Stimulated activated CD4-positive, alpha-beta T cell treated with anti-CD3 and anti-CD28 coated beads, Interleukin-4, amount 100 ng/mL, for 4 hours (primary cell): Measurements from ENCODE around the gene MRM1.
A peak's percentile ranks its signal among the peaks of the same experiment; 100 is the strongest.

Source experiments
- DNase-seq, 2 experiments: peaks; one replicate each; pipeline ENCODE4 v3.0.0-alpha.2; 2020

The MRM1 gene, protein sequence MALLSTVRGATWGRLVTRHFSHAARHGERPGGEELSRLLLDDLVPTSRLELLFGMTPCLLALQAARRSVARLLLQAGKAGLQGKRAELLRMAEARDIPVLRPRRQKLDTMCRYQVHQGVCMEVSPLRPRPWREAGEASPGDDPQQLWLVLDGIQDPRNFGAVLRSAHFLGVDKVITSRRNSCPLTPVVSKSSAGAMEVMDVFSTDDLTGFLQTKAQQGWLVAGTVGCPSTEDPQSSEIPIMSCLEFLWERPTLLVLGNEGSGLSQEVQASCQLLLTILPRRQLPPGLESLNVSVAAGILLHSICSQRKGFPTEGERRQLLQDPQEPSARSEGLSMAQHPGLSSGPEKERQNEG

DNA sequence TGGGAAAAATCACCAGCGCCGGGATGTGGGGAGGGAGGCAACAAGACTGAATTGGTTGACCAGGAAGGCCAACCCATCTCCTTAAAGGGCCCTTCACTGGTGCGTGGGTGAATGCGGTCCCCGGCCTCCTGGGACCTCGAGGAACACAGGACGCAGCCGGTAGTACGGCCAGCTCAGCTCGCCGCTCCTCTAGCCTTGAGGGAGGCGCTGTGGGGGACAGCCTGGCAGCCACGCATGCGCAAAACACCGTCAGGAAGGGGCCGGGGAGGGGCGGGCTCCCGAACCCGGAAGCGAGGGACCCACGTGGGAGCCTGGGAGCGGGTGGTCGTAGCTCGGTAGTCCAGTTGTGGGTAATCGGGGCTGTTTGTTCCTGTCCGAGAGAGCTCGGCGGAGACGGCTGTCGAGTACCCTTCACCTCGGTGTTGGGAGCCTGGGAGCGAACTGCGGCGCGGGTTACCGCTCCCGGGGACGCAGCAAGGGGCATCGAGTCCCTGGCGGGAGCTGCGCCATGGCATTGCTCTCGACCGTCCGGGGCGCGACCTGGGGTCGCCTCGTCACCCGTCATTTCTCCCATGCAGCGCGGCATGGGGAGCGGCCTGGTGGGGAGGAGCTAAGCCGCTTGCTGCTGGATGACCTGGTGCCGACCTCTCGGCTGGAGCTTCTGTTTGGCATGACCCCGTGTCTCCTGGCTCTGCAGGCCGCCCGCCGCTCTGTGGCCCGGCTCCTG lies at the start of gene MRM1:
MRM1 (plus strand) TSS at position 281 of the 727 bp plus-strand sequence; CDS start at position 509, 228 bp downstream.
- DNase-seq, result peak; percentile 89 to 92

GRCh38 chr17:36553459-36553858 lies 47.9 kb upstream of the MRM1 start:
- no peak for DNase-seq

GRCh38 chr17:36566081-36566480 lies 35.3 kb upstream of the MRM1 start:
- no peak for DNase-seq

DNA sequence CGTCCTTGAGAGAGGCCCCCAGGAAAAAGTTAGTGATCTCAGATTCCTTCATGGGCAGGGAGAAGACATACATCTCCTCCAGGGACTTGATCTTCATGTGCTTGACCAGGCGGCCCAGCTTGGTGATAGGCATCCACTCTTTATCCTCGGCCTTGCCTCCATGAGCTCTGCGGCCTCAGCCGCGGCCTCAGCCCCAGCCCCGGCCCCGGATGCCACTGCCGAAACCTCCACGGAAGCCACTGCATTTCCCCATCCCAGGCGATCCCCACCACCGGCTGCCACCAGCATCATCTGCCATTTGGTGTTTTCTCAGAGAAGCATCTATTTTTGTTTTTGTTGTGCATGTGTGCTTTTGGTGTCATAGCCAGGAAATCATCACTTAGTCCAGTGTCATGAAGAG lies 26.4 kb upstream of the MRM1 start:
- DNase-seq, result no peak

DNA sequence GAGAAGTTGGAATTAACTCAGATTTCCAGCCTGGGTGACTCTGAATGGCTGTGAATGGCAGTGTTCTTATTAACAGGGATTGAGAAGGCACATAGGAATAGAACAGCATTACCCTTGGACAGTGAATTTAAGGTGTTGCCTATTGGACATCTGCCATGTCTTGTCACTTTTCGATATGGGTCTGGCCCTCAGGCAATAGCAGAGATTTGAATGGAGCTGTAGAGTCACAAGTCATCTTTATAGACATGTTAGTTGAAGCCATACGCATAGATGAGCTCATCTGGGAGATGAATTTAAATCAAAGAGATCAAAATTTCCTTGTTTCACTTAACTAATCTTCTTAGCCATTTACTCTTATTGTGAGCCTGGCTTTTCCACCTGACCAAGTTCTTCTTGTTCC lies 24.6 kb upstream of the MRM1 start:
- no peak for DNase-seq

DNA sequence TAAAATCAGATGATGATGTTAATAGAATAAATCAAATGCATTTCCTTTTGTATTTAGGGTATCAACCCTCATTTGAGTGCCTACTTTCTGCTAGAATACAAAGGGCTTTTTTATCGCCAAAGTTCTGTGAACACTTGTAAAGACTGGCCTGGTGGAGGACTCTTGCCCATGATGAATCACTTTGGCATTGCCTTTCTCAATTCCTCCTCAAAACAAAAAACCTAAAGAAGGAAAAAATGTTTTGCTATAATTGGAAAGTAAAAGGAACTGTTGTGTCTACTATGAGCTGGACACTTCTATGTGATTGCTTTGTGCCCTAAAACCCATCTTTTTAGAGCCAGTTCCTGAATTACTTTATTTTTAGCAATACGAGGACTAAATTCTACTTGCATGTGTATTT lies 22.7 kb upstream of the MRM1 start:
- no peak for DNase-seq

DNA sequence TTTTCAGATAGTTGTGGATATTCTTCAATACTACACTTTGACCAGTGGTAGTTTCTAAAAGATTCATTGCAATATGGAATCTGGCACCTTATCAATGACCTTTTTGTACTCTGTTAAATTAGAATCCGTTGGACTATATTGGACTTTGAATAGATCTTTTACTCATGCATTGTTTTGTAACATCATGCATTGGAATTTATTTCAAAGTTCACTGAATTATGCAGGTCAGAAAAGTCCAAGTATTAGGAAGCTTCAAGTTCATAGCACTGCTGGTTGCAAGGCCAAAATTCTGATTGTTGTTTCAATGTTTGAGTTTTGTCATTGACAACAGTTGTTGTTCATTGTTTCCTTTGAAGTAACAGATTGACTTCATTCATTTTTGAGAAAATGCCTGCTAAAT lies 17.6 kb upstream of the MRM1 start:
- no peak for DNase-seq

- no peak for DNase-seq
Measured at GRCh38 chr17:36586138-36586537, 15.2 kb upstream of the MRM1 start.

- DNase-seq, result no peak
Measured at GRCh38 chr17:36590082-36590481, 11.3 kb upstream of the MRM1 start.

DNA sequence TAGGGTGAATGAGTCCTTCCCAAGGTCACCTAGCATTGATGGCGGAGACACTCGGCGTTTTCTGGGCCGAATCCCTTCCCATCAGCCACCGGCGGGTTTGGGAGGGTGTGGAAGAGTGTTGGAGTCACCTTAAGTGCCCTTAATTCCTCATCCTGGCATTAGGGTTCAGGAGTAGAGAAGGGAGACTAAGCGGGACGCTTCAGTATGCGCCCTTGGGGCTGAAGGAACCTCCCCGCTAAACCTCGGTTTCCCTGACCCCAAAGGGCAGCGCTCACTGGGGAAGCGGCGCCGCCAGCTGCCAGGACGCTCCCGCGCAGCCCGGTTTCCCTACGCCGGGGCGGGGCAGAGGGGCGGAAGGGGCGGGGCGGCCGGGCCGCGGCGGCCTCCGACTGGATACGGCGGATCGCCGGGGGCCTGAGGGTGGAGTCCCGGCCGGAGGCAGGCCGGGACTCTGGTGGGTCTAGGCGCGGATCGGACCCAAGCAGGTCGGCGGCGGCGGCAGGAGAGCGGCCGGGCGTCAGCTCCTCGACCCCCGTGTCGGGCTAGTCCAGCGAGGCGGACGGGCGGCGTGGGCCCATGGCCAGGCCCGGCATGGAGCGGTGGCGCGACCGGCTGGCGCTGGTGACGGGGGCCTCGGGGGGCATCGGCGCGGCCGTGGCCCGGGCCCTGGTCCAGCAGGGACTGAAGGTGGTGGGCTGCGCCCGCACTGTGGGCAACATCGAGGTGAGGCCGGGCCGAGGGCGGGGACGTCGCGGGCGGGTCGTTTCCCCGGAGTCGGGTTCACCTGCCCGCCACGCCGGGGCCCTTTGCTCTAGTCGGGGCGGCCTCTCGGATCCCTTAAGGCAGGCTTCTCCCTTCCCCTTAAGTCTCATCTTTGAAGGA lies 9.7 kb upstream of the MRM1 start, which contains the start of gene DHRS11:
DHRS11 (plus strand) TSS at position 446 of the 882 bp plus-strand sequence; CDS start at position 577, 131 bp downstream.
- peak; percentile 71 to 86 for DNase-seq

GRCh38 chr17:36592316-36592715 lies 9.1 kb upstream of the MRM1 start:
- peak in 1 of 2 experiments; percentile 16 for DNase-seq

DNA sequence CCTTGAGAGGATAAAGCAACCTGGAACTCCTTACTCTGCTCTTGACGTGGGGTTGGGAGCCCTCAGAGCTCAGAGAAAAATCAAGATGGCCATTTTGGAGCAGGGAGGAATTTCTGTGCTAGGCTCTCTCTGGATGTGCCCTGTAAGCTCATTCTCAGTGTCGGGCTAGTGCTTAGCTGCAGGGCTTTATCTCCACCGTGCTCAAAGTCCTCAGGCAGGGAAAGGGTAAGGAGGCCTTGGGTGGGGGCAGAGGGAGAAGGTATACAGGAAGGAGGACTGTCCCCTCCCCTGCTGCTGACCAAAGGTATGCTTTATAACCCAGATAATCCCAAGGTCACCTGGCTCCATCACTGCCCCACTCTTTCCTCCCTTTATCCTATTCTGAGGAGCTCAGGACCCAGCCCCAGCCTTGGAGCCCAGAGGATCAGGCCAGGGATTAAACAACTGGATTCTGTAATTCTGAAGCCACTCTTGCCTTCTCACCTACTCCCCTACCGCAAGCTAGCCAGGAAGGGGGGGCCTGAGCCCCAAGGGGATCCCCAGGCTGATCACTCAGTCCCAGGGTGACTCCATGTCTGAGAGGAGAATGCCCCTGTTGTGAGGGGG lies 8.6 kb upstream of the MRM1 start:
- no peak for DNase-seq

DNA sequence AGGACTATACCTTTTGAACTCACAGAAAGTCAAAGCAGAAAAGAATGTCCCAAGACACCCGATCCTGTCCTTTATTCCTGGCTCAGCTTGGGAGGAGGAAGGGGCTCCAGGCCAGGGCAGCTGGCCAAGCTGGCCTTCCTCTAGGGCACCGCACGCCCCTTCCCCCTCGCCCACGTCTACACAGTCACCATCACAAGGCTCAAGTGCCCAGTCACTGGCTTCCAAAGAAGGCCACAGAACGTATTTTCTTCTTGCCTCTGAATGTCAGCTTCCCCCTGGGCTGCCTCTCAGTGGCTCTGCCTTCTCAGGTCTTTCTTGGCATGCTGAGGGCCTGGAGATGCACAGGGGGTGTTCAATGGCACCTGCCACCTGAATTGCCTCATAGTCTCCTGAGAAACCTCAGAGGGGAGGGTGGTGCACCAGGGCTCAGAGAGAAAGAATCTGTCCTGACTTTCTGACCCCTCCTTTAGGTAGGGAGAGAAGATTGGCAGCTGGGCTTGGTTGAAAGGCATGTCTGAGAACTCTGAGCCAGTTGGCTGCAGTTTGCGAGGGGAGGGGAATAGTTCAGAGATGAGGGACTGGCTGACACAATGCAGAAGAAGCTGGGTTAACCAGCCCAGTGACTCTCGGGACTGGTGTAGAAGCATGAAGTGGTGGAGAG lies 7.6 kb upstream of the MRM1 start:
- no peak for DNase-seq

DNA sequence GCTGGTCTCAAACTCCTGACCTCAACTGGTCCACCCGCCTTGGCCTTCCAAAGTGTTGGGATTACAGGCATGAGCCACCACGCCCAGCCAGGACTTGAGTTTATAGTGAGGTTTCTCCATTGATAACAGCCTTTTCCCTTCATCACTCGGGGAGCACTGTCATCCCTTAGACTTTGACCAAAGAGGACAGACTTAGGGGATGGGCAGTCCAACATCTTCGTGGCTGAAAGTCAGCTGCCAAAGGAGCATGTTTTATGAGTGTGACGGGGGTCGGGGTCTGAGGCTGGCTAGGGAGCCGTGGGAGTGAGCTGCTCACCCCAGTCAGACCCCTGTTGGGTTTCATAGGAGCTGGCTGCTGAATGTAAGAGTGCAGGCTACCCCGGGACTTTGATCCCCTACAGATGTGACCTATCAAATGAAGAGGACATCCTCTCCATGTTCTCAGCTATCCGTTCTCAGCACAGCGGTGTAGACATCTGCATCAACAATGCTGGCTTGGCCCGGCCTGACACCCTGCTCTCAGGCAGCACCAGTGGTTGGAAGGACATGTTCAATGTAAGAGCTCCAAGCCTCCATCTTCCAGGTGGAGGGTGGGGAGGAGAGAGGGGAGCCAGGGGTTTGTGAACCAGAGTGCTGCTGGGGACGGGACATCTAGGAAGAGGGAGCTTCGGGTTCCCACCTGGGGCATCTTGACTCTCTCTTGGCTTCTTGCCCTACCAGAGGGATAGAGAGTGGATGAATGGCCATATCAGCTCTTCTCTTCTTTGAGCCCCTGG lies 6.6 kb upstream of the MRM1 start:
- no peak for DNase-seq

DNA sequence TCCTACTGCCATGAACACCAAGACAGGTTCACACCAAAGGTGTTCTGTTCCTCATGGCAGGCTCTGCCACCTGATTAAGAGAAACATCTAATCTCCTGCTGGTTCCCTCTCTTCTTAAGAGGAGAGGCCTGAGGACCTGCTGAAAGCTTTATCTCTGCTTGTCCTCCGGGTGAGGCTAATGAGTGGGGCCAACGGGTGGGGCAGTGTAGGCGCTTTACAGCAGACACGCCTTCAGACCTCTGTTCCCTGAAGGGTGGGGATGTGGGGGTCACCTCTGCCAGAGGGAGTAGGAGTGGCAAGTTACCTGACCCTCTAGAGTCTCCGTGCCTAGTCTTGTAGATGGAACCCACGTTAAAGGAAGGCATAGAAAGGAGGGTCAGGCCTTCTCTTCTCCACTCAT lies 4.2 kb upstream of the MRM1 start:
- DNase-seq, result no peak

GRCh38 chr17:36597866-36598777 lies 3.3 kb upstream of the MRM1 start:
- no peak for DNase-seq

DNA sequence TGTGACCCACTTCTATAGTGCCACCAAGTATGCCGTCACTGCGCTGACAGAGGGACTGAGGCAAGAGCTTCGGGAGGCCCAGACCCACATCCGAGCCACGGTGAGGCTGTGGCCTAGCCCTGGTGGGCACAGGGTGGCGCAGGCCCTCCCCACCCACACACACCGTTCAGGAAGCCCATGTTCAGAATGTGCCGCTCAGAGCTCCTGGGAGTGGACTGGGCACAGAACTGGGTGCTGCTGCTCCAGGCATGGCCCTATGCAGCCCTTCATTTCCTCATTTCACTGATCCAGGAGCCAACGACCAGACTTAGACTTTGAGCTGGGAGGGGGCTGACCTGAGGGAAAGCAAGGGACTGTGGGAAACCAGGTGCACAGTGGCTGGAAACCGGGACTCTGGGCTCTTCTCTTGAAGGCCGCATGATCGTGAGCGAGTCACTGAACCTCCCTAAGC lies 2.4 kb upstream of the MRM1 start:
- DNase-seq, result no peak

GRCh38 chr17:36599546-36600250 lies 1.7 kb upstream of the MRM1 start:
- no peak for DNase-seq

DNA sequence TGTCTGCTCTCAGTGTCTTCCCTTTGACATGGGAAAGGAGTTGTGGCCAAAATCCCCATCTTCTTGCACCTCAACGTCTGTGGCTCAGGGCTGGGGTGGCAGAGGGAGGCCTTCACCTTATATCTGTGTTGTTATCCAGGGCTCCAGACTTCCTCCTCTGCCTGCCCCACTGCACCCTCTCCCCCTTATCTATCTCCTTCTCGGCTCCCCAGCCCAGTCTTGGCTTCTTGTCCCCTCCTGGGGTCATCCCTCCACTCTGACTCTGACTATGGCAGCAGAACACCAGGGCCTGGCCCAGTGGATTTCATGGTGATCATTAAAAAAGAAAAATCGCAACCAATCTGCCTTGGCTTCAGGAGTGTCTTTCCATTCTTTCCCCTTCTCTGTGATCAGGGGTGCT lies 918 bp upstream of the MRM1 start:
- no peak for DNase-seq

GRCh38 chr17:36600936-36601302 lies 464 bp upstream of the MRM1 start:
- peak; percentile 28 to 31 for DNase-seq
